Measurements from ENCODE around the gene CEMIP.

GRCh38 chr15:80944818-80945217 is 165.6 kb downstream of the CEMIP start:
- TF ChIP-seq EZH2 (IDR thresholded peaks at IDR 0.05; ENCODE audit: insufficient read depth, low read length) (no peak), CTCF (IDR thresholded peaks at IDR 0.05; ENCODE audit: insufficient read depth, low read depth, low read length) (no peak)
